ENCODE data around the gene HTR1E. TPM values are rescaled to one million over a fixed set of nuclear protein-coding genes. Genes with fewer than 3 reads are reported as not detected.

HTR1E gene
- total and polyA plus RNA-seq, 4 donors: not detected

DNA sequence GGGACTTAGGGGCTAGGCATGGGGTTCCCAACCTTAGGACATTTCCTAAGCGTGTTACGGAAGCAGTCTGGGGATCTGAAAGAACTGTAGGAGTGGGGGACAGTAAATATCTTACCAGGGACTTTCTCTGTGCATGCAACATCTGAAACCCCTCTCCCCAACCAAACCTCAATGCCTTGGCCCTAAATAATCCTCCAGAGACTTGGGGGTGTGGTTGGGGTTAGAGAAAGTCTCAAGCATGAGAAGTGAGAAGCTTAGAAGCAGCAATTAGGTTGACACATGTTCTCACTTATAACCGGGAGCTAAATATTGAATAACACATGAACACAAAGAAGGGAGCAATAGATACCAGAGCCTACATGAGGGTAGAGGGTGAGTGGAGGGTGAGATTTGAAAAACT lies 74.7 kb downstream of the HTR1E start:
- TF ChIP-seq, protein P1, sequence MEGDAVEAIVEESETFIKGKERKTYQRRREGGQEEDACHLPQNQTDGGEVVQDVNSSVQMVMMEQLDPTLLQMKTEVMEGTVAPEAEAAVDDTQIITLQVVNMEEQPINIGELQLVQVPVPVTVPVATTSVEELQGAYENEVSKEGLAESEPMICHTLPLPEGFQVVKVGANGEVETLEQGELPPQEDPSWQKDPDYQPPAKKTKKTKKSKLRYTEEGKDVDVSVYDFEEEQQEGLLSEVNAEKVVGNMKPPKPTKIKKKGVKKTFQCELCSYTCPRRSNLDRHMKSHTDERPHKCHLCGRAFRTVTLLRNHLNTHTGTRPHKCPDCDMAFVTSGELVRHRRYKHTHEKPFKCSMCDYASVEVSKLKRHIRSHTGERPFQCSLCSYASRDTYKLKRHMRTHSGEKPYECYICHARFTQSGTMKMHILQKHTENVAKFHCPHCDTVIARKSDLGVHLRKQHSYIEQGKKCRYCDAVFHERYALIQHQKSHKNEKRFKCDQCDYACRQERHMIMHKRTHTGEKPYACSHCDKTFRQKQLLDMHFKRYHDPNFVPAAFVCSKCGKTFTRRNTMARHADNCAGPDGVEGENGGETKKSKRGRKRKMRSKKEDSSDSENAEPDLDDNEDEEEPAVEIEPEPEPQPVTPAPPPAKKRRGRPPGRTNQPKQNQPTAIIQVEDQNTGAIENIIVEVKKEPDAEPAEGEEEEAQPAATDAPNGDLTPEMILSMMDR (IDR thresholded peaks at IDR 0.05; ENCODE audit: control extremely low read depth, extremely low read depth): no peak
- H3K27me3 ChIP-seq (ENCODE audit: control insufficient read depth in 3 of 3, insufficient read depth in 3 of 3, low read length in 2 of 3): no peaks in the 10 kb centered on the region
- WGBS, 2 donors: 94 to 97% methylated on average over 3 of the region's 3 CpGs
- H3K9ac ChIP-seq (ENCODE audit: insufficient read depth in 1 of 2, low read length in 2 of 2): no peak overlapping the region
- peaks cover 0 to 2% (median 0%) of the 10 kb centered on the region in 4 donors for H3K9me3 ChIP-seq (ENCODE audit: control insufficient read depth in 4 of 4, insufficient read depth in 3 of 4, low read length in 3 of 4)
- DNase-seq: no peak
- no peaks in the 10 kb centered on the region for H3K4me1 ChIP-seq (ENCODE audit: control insufficient read depth in 5 of 5, insufficient read depth in 5 of 5, low read length in 5 of 5)
- no peaks in the 10 kb centered on the region for H3K36me3 ChIP-seq (ENCODE audit: control insufficient read depth in 4 of 4, insufficient read depth in 4 of 4, low read length in 4 of 4)
- no peak overlapping the region for H3K27ac ChIP-seq (ENCODE audit: low read depth in 1 of 2, low read length in 1 of 2)
- no peak overlapping the region for H3K4me3 ChIP-seq
- no peak for ATAC-seq (ENCODE audit: insufficient read depth, low FRiP score)

GRCh38 chr6:87012743-87013142 lies 75.4 kb downstream of the HTR1E start:
- Histone ChIP-seq H3K9ac (ENCODE audit: insufficient read depth in 1 of 2, low read length in 2 of 2) (no peak overlapping the region), H3K27me3 (ENCODE audit: control insufficient read depth in 3 of 3, insufficient read depth in 3 of 3, low read length in 2 of 3) (no peaks in the 10 kb centered on the region), H3K36me3 (ENCODE audit: control insufficient read depth in 4 of 4, insufficient read depth in 4 of 4, low read length in 4 of 4) (no peaks in the 10 kb centered on the region), H3K4me3 (no peak overlapping the region), H3K9me3 (ENCODE audit: control insufficient read depth in 4 of 4, insufficient read depth in 3 of 4, low read length in 3 of 4) (peaks cover 0 to 2% (median 0%) of the 10 kb centered on the region in 4 donors), H3K4me1 (ENCODE audit: control insufficient read depth in 5 of 5, insufficient read depth in 5 of 5, low read length in 5 of 5) (no peaks in the 10 kb centered on the region), H3K27ac (ENCODE audit: low read depth in 1 of 2, low read length in 1 of 2) (no peak overlapping the region)
- ATAC-seq (ENCODE audit: insufficient read depth, low FRiP score): no peak
- DNase-seq: no peak
- WGBS, 2 donors: 57 to 67% methylated on average over 3 of the region's 3 CpGs
- TF ChIP-seq, protein P1 (IDR thresholded peaks at IDR 0.05; ENCODE audit: control extremely low read depth, extremely low read depth): no peak

GRCh38 chr6:87016772-87017171 lies 79.4 kb downstream of the HTR1E start:
- no peak for ATAC-seq (ENCODE audit: insufficient read depth, low FRiP score)
- WGBS, 2 donors: 51 to 61% methylated on average over 2 of the region's 2 CpGs

More at GRCh38 chr6:87016772-87017171, 79.4 kb downstream of the HTR1E start:
- Histone ChIP-seq H3K9me3 (ENCODE audit: control insufficient read depth in 4 of 4, insufficient read depth in 3 of 4, low read length in 3 of 4) (peaks cover 0 to 2% (median 0%) of the 10 kb centered on the region in 4 donors), H3K36me3 (ENCODE audit: control insufficient read depth in 4 of 4, insufficient read depth in 4 of 4, low read length in 4 of 4) (no peaks in the 10 kb centered on the region), H3K27ac (ENCODE audit: low read depth in 1 of 2, low read length in 1 of 2) (no peak overlapping the region), H3K4me3 (no peak overlapping the region), H3K9ac (ENCODE audit: insufficient read depth in 1 of 2, low read length in 2 of 2) (no peak overlapping the region), H3K4me1 (ENCODE audit: control insufficient read depth in 5 of 5, insufficient read depth in 5 of 5, low read length in 5 of 5) (no peaks in the 10 kb centered on the region), H3K27me3 (ENCODE audit: control insufficient read depth in 3 of 3, insufficient read depth in 3 of 3, low read length in 2 of 3) (no peaks in the 10 kb centered on the region)
- DNase-seq: no peak
- TF ChIP-seq, protein P1 (IDR thresholded peaks at IDR 0.05; ENCODE audit: control extremely low read depth, extremely low read depth): no peak

All from lung (tissue), 12 donors.